Endodermal cell (in vitro differentiated cells): ENCODE results near the gene RAD51. TPM values are rescaled to one million over a fixed set of nuclear protein-coding genes. Genes with fewer than 3 reads are reported as not detected.
A peak's percentile ranks its signal among the peaks of the same experiment; 100 is the strongest.

Experiments used
- DNase-seq: peaks from one replicate; pipeline ENCODE4 v3.0.0-alpha.2; 2017
- H3K27ac ChIP-seq: 2 replicates; pipeline ENCODE4 v1.5.1; 2013; ENCODE audit warnings: mild to moderate bottlenecking, low read depth, low read length, moderate library complexity
- H3K27me3 ChIP-seq: 2 replicates; pipeline ENCODE4 v1.6.1; 2013; ENCODE audit warnings: mild to moderate bottlenecking, low read length, moderate library complexity; ENCODE audit not compliant: insufficient read depth, control insufficient read depth, poor library complexity, severe bottlenecking
- H3K36me3 ChIP-seq: 2 replicates; pipeline ENCODE4 v1.7.0; 2013; ENCODE audit warnings: mild to moderate bottlenecking, low read length, moderate library complexity; ENCODE audit not compliant: control insufficient read depth, insufficient read depth
- H3K4me1 ChIP-seq: one replicate; pipeline ENCODE4 v1.7.0; 2013; ENCODE audit warnings: low read length; ENCODE audit not compliant: control insufficient read depth, insufficient read depth
- H3K4me3 ChIP-seq: 2 replicates; pipeline ENCODE4 v1.5.1; 2013; ENCODE audit warnings: mild to moderate bottlenecking, low read length, moderate library complexity
- H3K9ac ChIP-seq: 2 replicates; pipeline ENCODE4 v1.6.1; 2013; ENCODE audit warnings: mild to moderate bottlenecking, low read length, moderate library complexity; ENCODE audit not compliant: poor library complexity, severe bottlenecking; ENCODE audit errors: extremely low read depth
- H3K9me3 ChIP-seq: 2 replicates; pipeline ENCODE4 v1.6.1; 2013; ENCODE audit warnings: mild to moderate bottlenecking, low read length, moderate library complexity; ENCODE audit not compliant: control insufficient read depth
- H3K27ac Mint-ChIP-seq: 2 replicates; pipeline ENCODE4 v1.8.0; 2020; ENCODE audit warnings: mixed read lengths
- H3K27me3 Mint-ChIP-seq: 2 replicates; pipeline ENCODE4 v1.8.0; 2021; ENCODE audit warnings: mild to moderate bottlenecking, mixed read lengths; ENCODE audit not compliant: insufficient read depth
- H3K36me3 Mint-ChIP-seq: 2 replicates; pipeline ENCODE4 v1.8.0; 2020; ENCODE audit warnings: low read depth, mixed read lengths
- H3K4me1 Mint-ChIP-seq: 2 replicates; pipeline ENCODE4 v1.8.0; 2020; ENCODE audit warnings: mixed read lengths
- H3K4me3 Mint-ChIP-seq: 2 replicates; pipeline ENCODE4 v1.8.0; 2020; ENCODE audit warnings: mild to moderate bottlenecking, moderate library complexity, mixed read lengths
- H3K9me3 Mint-ChIP-seq: 2 replicates; pipeline ENCODE4 v1.8.0; 2020; ENCODE audit warnings: mild to moderate bottlenecking, mixed read lengths
- CTCF ChIP-seq: fragments of 200-600 bp; sonication (generic); conservative IDR thresholded peaks from 2 replicates; pipeline ENCODE4 v1.5.0; 2021; ENCODE audit warnings: antibody characterized with exemption, mild to moderate bottlenecking
- WGBS, 2 experiments: methylation state at CpG; one replicate each; pipeline versions ENCODE4 v1.1.5 to v1.1.7; 2013; ENCODE audit warnings: missing lambda C conversion rate in 2 of 2, mixed read lengths in 1 of 2; ENCODE audit not compliant: insufficient coverage in 1 of 2, insufficient read length in 1 of 2; 5-methylcytosine and 5-hydroxymethylcytosine counted together
- total RNA-seq, 2 donors: library from RNA; stranded (reverse); fragmentation: NEBNext Ultra II Directional in 1 of 2; extraction: Animal tissue kit (Norgen Biotek cat#: 25700) in 1 of 2; gene quantifications; 2 replicates in 1 of 2; 3 replicates in 1 of 2; pipeline ENCODE4 v1.2.1, GENCODE V29; 2021

The RAD51 gene
- total RNA-seq, 2 donors from 2014 or later, result 34.1 to 50.9 TPM

- Histone ChIP-seq H3K9me3 (no peaks in the 10 kb centered on the region), H3K4me1 (no peaks in the 10 kb centered on the region), H3K27ac (no peak overlapping the region), H3K36me3 (peaks cover 3% of the 10 kb centered on the region), H3K9ac (no peak overlapping the region), H3K27me3 (no peaks in the 10 kb centered on the region), H3K4me3 (no peak overlapping the region)
- Mint-ChIP-seq H3K36me3 (peaks cover 43% of the 10 kb centered on the region), H3K4me3 (no peak overlapping the region), H3K4me1 (peaks cover 2% of the 10 kb centered on the region), H3K9me3 (peaks cover 33% of the 10 kb centered on the region), H3K27me3 (no peaks in the 10 kb centered on the region), H3K27ac (no peak overlapping the region)
- no peak for TF ChIP-seq CTCF
- DNase-seq, result no peak
- WGBS, 2 experiments, result 91 to 94% methylated on average over 7 to 9 of the region's 9 CpGs
These were observed 5.8 kb upstream of the RAD51 start for GRCh38 chr15:40688932-40689799.

- no peak overlapping the region for H3K27ac Mint-ChIP-seq
- H3K36me3 Mint-ChIP-seq, result peaks cover 26% of the 10 kb centered on the region
- no peak for TF ChIP-seq CTCF
- peaks cover 2% of the 10 kb centered on the region for H3K4me1 Mint-ChIP-seq
- H3K27me3 Mint-ChIP-seq, result no peaks in the 10 kb centered on the region
- Histone ChIP-seq H3K27me3 (no peaks in the 10 kb centered on the region), H3K27ac (no peak overlapping the region), H3K4me3 (no peak overlapping the region), H3K36me3 (peaks cover 3% of the 10 kb centered on the region), H3K9me3 (no peaks in the 10 kb centered on the region), H3K9ac (no peak overlapping the region), H3K4me1 (no peaks in the 10 kb centered on the region)
- peaks cover 8% of the 10 kb centered on the region for H3K9me3 Mint-ChIP-seq
- no peak for DNase-seq
- H3K4me3 Mint-ChIP-seq, result no peak overlapping the region
- 90 to 96% methylated on average over 3 to 4 of the region's 4 CpGs for WGBS, 2 experiments
These were observed 3.2 kb upstream of the RAD51 start for GRCh38 chr15:40691737-40692136.

GRCh38 chr15:40693904-40694687 lies 878 bp upstream of the RAD51 start:
- Mint-ChIP-seq H3K4me3 (peak overlapping the region; percentile 76), H3K27me3 (no peaks in the 10 kb centered on the region), H3K27ac (peak overlapping the region; percentile 99), H3K4me1 (peaks cover 2% of the 10 kb centered on the region), H3K9me3 (no peaks in the 10 kb centered on the region), H3K36me3 (peaks cover 18% of the 10 kb centered on the region)
- H3K27ac ChIP-seq, result no peak overlapping the region
- WGBS, 2 experiments, result 37 to 52% methylated on average over 25 to 31 of the region's 31 CpGs
- no peaks in the 10 kb centered on the region for H3K4me1 ChIP-seq
- peak overlapping the region; percentile 99 for H3K4me3 ChIP-seq
- DNase-seq, result no peak
- H3K9ac ChIP-seq, result peak overlapping the region; percentile 96
- H3K36me3 ChIP-seq, result peaks cover 13% of the 10 kb centered on the region
- H3K9me3 ChIP-seq, result no peaks in the 10 kb centered on the region
- no peaks in the 10 kb centered on the region for H3K27me3 ChIP-seq
- TF ChIP-seq CTCF, result no peak
